SK-N-SH treated with all-trans-retinoic acid at 6 μM for 48 hours (cell line): ENCODE measurements around the gene TTC38.

Experiments
- ATAC-seq: fragments of 200-7000 bp; cut with Tn5 transposase; 3 replicates; pipeline ENCODE4 v1.9.1; 2020; ENCODE audit warnings: mild to moderate bottlenecking, moderate library complexity
- ARNTL ChIP-seq: fragments of 450-650 bp; formaldehyde crosslinking; IDR thresholded peaks from 2 replicates; pipeline ENCODE4 v1.5.0; 2020; ENCODE audit warnings: low read depth, mild to moderate bottlenecking, moderate library complexity, borderline replicate concordance
- BACH2 ChIP-seq: fragments of 250-450 bp; sonication (Bioruptor Pico); IDR thresholded peaks from 2 replicates; pipeline ENCODE4 v1.9.0; 2021; ENCODE audit warnings: mild to moderate bottlenecking, borderline replicate concordance
- ESRRG ChIP-seq: fragments of 250-450 bp; sonication (Bioruptor Pico); IDR thresholded peaks from 2 replicates; pipeline ENCODE4 v1.6.1; 2021; ENCODE audit warnings: mild to moderate bottlenecking
- OSR1 ChIP-seq: fragments of 250-450 bp; sonication (Bioruptor Pico); IDR thresholded peaks from 2 replicates; pipeline ENCODE4 v1.8.0; 2022; ENCODE audit warnings: moderate library complexity, mild to moderate bottlenecking, inconsistent platforms
- PPARA ChIP-seq: fragments of 250-450 bp; sonication (Bioruptor Pico); IDR thresholded peaks from 2 replicates; pipeline ENCODE4 v1.5.0; 2020; ENCODE audit warnings: mild to moderate bottlenecking, borderline replicate concordance
- SNAI2 ChIP-seq: fragments of 250-450 bp; sonication (Bioruptor Pico); IDR thresholded peaks from 2 replicates; pipeline ENCODE4 v1.5.0; 2020; ENCODE audit warnings: mild to moderate bottlenecking, moderate library complexity
- TCF4 ChIP-seq: fragments of 250-450 bp; sonication (Bioruptor Pico); IDR thresholded peaks from 2 replicates; pipeline ENCODE4 v1.8.0; 2021; ENCODE audit warnings: mild to moderate bottlenecking, moderate library complexity, borderline replicate concordance
- TOX ChIP-seq: fragments of 250-450 bp; sonication (Bioruptor Pico); IDR thresholded peaks from 2 replicates; pipeline ENCODE4 v1.8.0; 2021; ENCODE audit warnings: mild to moderate bottlenecking, moderate library complexity, borderline replicate concordance
- ZC3H10 ChIP-seq: fragments of 250-450 bp; sonication (Bioruptor Pico); IDR thresholded peaks from 2 replicates; pipeline ENCODE4 v1.5.1; 2021; ENCODE audit warnings: mild to moderate bottlenecking, moderate library complexity
- ZFP3 ChIP-seq: fragments of 250-450 bp; sonication (Bioruptor Pico); IDR thresholded peaks from 2 replicates; pipeline ENCODE4 v1.5.0; 2020; ENCODE audit warnings: mild to moderate bottlenecking, moderate library complexity
- ZFP30 ChIP-seq: fragments of 450-650 bp; formaldehyde crosslinking; IDR thresholded peaks from 2 replicates; pipeline ENCODE4 v1.5.0; 2022; ENCODE audit warnings: mild to moderate bottlenecking, moderate library complexity
- ZNF565 ChIP-seq: fragments of 450-650 bp; formaldehyde crosslinking; conservative IDR thresholded peaks from 2 replicates; pipeline ENCODE4 v1.5.0; 2020; ENCODE audit warnings: low read depth, mild to moderate bottlenecking, moderate library complexity
- ZNF70 ChIP-seq: fragments of 450-650 bp; formaldehyde crosslinking; IDR thresholded peaks from 2 replicates; pipeline ENCODE4 v1.5.0; 2020; ENCODE audit warnings: mild to moderate bottlenecking, moderate library complexity
- ZNF8 ChIP-seq: fragments of 450-650 bp; formaldehyde crosslinking; IDR thresholded peaks from 2 replicates; pipeline ENCODE4 v1.5.0; 2020; ENCODE audit warnings: mild to moderate bottlenecking, moderate library complexity
- TF ChIP-seq, protein P1 (sequence below): fragments of 250-450 bp; sonication (Bioruptor Pico); IDR thresholded peaks from 2 replicates; pipeline ENCODE4 v1.5.0; 2020; ENCODE audit warnings: mild to moderate bottlenecking, moderate library complexity
- TF ChIP-seq, protein P2 (sequence below): fragments of 250-450 bp; sonication (Bioruptor Pico); IDR thresholded peaks from 2 replicates; pipeline ENCODE4 v1.8.0; 2020; ENCODE audit warnings: mild to moderate bottlenecking, moderate library complexity, borderline replicate concordance
- TF ChIP-seq, protein P3 (sequence below): fragments of 250-450 bp; sonication (Bioruptor Pico); IDR thresholded peaks from 2 replicates; pipeline ENCODE4 v1.5.1; 2021; ENCODE audit warnings: mild to moderate bottlenecking, moderate library complexity
- TF ChIP-seq, protein P4 (sequence below): fragments of 250-450 bp; sonication (Bioruptor Pico); IDR thresholded peaks from 2 replicates; pipeline ENCODE4 v1.8.0; 2021; ENCODE audit warnings: low read depth, mild to moderate bottlenecking, moderate library complexity, borderline replicate concordance

The TTC38 gene

DNA sequence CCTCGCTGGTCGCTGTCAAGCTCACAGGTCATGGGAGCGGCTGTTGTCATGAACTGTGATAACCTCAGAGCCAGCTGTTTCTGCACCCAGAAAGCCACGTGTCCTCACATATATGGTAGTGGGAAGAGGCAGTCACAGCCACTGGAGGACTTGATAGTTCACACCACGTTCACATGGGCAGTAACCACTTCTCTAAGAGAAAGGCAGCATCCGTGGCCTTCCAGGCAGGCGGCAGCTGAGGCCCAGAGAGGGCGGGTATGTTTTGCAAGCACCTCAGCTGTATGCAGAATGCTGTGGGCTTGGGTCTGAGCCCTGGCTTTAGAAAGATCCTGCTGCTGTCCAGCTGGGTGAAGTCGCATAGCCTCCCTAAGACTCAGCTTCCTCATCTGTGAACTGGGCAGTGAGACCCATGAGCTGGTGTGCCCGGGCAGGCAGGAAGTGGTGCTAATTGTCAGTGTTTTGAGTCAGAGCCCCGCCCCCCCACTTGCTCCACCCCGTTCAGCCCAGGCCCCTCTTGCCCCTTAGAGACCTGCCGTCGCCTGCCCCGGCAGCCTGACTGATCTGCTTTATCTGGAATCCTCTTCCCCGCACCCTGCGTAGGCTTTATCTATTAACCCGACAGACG is 13.3 kb downstream of the TTC38 start:
- TF ChIP-seq ZC3H10 (no peak), PPARA (CRISPR knock-in tag) (no peak), ARNTL (no peak), SNAI2 (CRISPR knock-in tag) (no peak)
- TF ChIP-seq, protein P1, sequence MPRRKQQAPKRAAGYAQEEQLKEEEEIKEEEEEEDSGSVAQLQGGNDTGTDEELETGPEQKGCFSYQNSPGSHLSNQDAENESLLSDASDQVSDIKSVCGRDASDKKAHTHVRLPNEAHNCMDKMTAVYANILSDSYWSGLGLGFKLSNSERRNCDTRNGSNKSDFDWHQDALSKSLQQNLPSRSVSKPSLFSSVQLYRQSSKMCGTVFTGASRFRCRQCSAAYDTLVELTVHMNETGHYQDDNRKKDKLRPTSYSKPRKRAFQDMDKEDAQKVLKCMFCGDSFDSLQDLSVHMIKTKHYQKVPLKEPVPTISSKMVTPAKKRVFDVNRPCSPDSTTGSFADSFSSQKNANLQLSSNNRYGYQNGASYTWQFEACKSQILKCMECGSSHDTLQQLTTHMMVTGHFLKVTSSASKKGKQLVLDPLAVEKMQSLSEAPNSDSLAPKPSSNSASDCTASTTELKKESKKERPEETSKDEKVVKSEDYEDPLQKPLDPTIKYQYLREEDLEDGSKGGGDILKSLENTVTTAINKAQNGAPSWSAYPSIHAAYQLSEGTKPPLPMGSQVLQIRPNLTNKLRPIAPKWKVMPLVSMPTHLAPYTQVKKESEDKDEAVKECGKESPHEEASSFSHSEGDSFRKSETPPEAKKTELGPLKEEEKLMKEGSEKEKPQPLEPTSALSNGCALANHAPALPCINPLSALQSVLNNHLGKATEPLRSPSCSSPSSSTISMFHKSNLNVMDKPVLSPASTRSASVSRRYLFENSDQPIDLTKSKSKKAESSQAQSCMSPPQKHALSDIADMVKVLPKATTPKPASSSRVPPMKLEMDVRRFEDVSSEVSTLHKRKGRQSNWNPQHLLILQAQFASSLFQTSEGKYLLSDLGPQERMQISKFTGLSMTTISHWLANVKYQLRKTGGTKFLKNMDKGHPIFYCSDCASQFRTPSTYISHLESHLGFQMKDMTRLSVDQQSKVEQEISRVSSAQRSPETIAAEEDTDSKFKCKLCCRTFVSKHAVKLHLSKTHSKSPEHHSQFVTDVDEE (CRISPR knock-in tag) = no peak
- TF ChIP-seq, all 23 proteins: peak for 0
- ATAC-seq = no peak

DNA sequence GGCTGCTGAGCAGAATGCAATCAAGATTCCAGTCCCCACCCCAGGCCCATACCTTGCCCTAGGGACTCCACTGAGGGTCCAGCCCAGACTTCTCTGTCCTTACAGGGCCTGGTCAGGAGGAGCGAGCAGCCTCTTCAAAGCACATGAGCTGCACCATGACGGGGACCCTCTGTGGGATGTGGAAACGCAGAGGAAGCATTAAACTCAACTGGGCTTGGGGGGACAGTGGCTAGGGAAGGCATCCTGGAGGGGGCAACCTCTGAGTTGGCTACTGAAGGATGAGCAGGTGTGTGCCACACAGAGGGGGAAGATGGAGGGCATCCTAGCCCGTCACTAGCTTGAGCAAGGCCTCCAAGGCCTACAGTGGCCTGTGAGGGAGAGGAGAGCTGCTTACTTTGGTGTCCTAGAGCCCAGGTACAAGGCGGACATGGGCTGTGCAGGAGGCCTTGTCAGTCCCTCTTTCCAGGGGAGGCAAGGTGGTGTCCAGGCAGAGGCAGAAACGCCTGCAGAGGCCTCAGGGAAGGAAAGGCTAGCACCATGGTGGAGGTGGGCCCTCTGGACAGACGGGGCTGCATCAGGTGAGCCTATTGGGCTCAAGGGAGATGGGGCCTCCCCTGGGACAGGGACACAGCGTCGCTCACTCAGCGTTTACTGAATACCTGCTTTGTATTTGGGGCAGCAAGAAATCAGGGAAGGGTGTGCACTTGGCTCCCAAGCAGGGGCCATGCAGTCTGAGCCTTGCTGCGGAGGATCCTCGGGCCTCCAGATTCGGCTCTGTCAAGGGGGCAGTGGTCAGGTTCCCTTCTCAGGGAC is 14.3 kb downstream of the TTC38 start:
- no peak for TF ChIP-seq BACH2
- TF ChIP-seq, protein P1 (CRISPR knock-in tag) = no peak
- no peak for TF ChIP-seq ZNF565 (CRISPR knock-in tag)
- no peak for TF ChIP-seq TCF4 (CRISPR knock-in tag)
- TF ChIP-seq, protein P2, sequence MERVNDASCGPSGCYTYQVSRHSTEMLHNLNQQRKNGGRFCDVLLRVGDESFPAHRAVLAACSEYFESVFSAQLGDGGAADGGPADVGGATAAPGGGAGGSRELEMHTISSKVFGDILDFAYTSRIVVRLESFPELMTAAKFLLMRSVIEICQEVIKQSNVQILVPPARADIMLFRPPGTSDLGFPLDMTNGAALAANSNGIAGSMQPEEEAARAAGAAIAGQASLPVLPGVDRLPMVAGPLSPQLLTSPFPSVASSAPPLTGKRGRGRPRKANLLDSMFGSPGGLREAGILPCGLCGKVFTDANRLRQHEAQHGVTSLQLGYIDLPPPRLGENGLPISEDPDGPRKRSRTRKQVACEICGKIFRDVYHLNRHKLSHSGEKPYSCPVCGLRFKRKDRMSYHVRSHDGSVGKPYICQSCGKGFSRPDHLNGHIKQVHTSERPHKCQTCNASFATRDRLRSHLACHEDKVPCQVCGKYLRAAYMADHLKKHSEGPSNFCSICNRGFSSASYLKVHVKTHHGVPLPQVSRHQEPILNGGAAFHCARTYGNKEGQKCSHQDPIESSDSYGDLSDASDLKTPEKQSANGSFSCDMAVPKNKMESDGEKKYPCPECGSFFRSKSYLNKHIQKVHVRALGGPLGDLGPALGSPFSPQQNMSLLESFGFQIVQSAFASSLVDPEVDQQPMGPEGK (CRISPR knock-in tag) = no peak
- TF ChIP-seq, protein P3, sequence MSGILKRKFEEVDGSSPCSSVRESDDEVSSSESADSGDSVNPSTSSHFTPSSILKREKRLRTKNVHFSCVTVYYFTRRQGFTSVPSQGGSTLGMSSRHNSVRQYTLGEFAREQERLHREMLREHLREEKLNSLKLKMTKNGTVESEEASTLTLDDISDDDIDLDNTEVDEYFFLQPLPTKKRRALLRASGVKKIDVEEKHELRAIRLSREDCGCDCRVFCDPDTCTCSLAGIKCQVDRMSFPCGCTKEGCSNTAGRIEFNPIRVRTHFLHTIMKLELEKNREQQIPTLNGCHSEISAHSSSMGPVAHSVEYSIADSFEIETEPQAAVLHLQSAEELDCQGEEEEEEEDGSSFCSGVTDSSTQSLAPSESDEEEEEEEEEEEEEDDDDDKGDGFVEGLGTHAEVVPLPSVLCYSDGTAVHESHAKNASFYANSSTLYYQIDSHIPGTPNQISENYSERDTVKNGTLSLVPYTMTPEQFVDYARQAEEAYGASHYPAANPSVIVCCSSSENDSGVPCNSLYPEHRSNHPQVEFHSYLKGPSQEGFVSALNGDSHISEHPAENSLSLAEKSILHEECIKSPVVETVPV (CRISPR knock-in tag) = no peak
- no peak for TF ChIP-seq ESRRG
- TF ChIP-seq PPARA (CRISPR knock-in tag) = no peak
- TF ChIP-seq ZFP3 (CRISPR knock-in tag) = no peak
- no peak for TF ChIP-seq SNAI2 (CRISPR knock-in tag)
- TF ChIP-seq, protein P4, sequence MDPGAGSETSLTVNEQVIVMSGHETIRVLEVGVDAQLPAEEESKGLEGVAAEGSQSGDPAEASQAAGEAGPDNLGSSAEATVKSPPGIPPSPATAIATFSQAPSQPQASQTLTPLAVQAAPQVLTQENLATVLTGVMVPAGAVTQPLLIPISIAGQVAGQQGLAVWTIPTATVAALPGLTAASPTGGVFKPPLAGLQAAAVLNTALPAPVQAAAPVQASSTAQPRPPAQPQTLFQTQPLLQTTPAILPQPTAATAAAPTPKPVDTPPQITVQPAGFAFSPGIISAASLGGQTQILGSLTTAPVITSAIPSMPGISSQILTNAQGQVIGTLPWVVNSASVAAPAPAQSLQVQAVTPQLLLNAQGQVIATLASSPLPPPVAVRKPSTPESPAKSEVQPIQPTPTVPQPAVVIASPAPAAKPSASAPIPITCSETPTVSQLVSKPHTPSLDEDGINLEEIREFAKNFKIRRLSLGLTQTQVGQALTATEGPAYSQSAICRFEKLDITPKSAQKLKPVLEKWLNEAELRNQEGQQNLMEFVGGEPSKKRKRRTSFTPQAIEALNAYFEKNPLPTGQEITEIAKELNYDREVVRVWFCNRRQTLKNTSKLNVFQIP (CRISPR knock-in tag) = no peak
- no peak for TF ChIP-seq OSR1 (CRISPR knock-in tag)
- no peak for TF ChIP-seq ZNF70 (CRISPR knock-in tag)
- no peak for TF ChIP-seq TOX (CRISPR knock-in tag)
- TF ChIP-seq ARNTL = no peak
- TF ChIP-seq ZNF8 (CRISPR knock-in tag) = no peak
- no peak for TF ChIP-seq ZFP30 (CRISPR knock-in tag)
- TF ChIP-seq, all 23 proteins: peak for 0
- ATAC-seq = no peak
